Measurements from ENCODE around the gene TDP2.

GRCh38 chr6:24708612-24709011 lies 41.9 kb upstream of the TDP2 start:
- no peak for TF ChIP-seq TAF1 (IDR thresholded peaks at IDR 0.05; ENCODE audit: borderline replicate concordance, insufficient read depth, low read length)
- TF ChIP-seq POLR2AphosphoS5 (IDR thresholded peaks at IDR 0.05; ENCODE audit: low read depth, low read length): 0 out of 2 replicates have a peak, but pooled peaks have one; percentile 33
- no peak for TF ChIP-seq REST (IDR thresholded peaks at IDR 0.05; ENCODE audit: insufficient read depth in 1 of 2, low read depth in 2 of 2, low read length in 2 of 2)
- no peak for TF ChIP-seq FOXP2 (optimal IDR thresholded peaks at IDR 0.05; ENCODE audit: borderline replicate concordance, extremely low read depth, extremely low read length, insufficient read depth)

Data from PFSK-1 (cell line).